HG03196 (cell line): ENCODE results near the gene PDLIM7.
"Not testable (repeated sequence)": the region's sequence is repeated elsewhere in the genome, so short reads cannot be mapped to it uniquely, and the experiment has no call there.

Experiments used
- ATAC-seq: cut with Tn5 transposase; IDR thresholded peaks from one replicate; pipeline ENCODE4 v1.9.1; 2021; ENCODE audit not compliant: unreplicated experiment

The PDLIM7 gene

DNA sequence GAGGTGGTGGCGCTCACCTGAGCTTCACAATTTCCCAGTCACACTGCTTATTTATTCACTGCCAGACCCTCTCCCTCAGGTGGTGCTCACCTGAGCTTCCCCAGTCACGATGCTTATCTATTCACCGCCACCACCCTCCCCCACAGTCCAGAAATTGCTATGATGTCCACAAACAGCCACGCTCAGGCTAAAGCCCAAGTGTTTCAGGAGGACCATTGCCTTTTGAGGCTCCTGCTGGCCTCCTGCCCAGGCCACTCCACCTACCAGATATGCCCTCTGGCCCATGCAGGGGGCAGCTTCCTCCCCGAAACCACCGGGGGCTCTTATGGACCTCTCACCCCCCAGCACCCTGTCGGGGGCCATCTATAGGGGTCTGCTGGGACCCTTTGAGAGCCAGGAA, 4.6 kb downstream of the PDLIM7 start:
- no peak for ATAC-seq

DNA sequence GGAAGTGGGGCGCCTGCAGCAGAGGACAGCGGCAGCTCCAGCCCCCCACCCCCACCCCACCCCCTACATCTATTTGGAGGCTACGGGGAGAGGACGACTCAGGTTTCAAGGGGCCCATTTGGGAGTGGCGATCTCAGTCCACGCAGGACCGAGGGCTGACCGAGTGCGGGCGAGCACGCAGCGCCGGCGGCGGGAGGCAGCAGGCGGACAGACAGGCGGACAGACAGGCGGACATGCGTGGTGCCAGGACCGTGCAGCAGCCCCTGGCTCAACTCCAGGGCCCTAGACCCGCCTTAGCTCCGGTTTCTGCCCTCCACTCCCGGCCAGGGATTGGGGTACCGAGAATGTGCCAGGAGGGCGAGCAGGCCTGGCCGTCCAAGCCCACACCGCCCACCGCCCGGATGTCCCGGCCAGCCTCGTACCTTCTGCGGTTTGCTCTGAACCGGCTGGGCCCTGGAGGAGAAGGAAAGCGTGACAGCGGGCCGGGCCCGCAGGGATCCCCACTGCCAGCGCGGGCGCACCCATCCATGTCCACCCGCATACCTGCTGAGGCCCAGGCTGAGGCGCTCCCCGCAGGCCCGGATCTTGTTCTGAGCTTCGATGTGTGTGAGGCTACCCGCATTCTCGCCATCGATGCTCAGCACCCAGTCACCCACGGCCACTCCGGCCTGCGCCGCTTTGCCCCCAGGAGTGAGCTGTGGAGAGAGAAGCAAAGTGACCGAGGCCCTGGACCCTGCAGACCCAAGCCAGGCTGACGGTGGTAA, 5.2 kb downstream of the PDLIM7 start:
- no peak for ATAC-seq

DNA sequence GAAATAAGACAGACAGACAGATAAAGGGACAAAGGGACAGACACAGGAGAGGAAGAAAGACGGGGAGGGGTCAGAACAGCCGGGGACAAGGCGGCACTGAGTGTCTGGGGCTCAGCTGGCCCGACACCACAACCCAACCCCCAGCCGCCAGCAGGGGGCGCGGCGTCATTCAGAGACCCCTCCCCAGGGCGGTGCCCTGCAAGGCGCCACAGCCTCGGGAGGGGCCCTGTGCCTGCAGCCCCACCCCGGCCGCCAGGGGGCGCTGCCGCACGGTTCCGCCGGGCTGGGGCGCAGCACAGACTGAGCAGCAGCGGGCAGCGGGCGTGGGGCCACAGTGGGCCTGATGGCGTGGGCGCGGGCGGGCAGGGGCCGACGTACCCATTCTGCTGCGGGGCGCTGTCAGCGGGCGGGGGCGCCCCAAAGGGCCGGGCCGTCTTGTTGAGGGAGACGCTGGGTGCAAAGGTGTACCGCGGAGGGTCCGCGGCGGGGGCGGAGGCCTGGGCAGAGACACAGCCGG, 5.9 kb downstream of the PDLIM7 start:
- ATAC-seq, result no peak

DNA sequence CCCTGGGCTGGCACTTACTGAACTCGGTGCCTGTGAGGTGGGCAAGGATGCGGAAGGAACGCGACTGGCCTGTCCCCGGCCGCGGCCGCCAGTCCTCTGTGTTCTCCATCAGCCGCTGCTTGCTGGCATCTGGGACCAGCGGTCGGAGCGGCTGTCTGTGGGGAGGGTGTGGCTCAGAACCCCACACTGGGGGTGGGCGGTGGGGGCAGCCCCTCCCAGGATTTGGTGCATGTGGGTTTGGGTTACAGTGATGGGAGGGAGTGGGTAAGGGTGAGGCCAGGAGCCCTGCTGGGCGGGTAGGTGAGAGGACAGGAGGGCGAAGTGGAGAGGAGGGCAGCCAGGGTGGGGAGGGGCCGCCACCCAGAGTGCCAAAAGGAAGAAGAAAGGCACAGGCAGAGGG, 6.4 kb downstream of the PDLIM7 start:
- ATAC-seq, result no peak

DNA sequence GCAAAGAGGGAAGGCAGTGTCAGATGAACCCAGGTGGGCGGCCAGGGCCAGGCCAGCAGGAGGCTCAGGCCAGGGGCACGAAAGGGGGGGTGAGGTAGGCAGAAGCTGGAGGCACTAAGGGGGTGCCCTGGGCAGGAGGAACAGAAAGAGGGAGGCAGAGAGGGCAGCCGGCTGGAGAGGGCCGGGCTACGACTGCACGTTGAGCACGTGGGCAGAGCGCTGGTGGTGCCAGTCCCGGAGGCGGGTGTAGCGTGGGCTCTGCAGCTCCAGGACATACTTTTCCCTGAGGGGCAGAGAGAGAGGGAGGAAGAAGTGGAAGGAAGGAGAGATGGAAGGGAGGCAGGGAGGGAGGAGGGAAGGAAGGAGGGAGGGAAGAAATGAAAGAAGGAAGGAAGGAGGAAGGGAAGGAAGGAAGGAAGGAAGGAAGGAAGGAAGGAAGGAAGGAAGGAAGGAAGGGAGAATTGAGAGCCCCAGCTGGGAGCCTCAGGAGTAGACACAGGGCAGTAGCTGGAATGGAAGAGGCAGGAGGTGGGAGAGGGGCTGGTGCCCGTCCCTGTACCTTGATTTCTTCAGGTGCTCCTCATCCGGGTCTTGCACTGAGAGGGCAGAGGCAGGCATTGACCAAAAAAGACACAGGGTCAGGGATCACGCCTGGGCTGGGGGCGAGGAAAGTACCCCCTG, 7.0 kb downstream of the PDLIM7 start:
- ATAC-seq, result no peak

DNA sequence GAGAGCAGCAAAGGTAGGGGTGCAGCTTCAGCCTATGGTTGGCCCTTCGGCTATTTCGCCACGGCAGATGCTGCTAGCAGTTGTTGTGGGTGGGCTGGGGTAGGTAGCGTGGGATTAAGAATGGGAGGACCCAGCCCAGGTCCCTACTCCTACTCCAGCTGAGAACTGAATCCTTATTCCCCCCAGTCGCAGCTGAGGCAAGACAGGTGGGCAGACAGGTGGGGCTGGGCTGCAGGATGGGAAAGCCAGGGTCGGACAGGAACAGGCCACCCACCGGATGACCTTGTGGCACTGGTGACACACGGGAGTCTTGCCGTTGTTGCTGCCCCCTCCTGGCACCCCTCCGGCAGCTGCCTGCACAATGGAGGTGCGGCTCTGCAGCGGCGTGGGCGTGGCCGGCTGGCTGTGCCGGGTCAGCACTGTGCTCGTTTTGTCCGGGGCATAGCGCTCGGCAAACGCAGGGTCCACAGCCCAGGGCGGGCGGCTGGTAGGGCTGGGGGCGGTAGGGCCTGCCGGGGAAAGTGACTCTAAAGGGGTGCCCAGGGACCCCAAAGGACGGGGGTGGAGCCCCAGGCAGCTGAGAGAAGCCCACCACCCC, 8.2 kb downstream of the PDLIM7 start:
- ATAC-seq, result no peak

DNA sequence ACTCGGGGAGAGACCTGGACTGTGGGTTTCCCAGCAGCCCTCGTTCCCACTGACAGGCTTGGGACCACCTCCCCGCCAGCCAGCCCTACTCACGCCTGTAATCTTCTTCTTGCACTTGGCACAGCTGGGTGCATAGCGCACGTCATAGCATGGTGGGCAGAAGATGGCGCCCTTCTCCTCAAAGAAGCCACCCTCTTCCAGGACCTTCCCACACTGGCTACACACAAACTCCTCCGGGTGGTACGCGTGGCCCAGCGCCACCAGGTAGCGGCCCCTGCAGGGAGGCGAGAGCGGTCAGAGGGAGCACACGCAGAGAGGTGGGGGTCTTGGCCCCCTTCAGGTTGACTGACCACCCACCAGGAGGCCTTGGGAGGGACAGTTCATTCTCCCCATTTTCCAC, 9.4 kb downstream of the PDLIM7 start:
- no peak for ATAC-seq

DNA sequence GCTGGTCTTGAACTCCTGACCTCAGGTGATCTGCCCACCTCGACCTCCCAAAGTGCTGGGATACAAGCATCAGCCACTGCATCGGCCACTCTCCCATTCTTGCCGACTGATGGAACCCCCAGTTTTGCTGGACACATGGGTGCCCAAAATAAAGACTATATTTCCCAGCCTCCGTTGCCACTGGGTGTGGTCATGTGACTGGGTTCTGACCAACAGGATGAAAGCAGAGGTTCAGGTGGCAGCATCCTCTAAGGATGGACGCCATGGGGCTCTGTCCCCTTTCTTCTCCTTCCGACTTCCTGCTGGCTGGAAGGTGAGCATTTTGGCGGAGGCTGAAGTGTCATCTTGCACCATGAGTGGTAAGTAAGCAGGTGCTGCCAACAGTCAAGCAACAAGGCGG, 10.3 kb downstream of the PDLIM7 start:
- ATAC-seq, result no peak

DNA sequence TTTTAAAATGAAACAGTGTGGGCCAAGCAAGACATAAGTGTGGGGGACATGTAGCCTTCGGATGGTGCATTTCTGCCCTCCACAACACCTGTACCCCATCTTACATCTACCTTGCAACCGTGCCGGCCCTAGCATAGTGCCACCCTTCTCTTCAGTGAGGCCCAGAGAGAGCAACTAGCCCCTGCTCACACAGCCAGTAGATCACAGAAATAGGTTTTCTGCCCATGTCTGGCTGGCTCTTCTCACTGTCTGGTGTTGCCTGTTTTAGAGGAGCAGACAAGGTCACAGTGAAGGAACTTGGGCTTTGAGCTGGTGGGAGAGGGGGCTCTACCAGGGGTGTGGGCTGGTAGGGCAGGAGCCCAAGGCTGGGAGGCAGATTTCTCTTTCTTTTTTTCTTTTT, 11.1 kb downstream of the PDLIM7 start:
- ATAC-seq, result no peak

DNA sequence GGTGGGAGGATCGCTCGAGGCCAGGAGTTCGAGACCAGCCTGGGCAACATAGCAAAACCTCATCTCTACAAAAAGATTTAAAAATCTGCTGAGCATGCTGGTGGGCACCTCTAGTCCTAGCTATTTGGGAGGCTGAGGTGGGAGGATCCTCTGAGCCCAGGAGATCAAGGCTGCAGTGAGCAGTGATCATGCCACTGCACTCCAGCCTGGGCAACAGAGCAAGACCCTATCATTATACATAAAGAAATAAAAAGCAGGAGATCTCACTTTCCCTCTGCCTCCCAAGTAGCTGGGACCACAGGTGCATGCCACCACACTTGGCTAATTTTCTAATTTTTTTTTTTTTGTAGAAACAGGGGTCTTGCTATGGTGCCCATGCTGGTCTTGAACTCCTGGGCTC, 11.7 kb downstream of the PDLIM7 start:
- ATAC-seq, result not testable (repeated sequence)

DNA sequence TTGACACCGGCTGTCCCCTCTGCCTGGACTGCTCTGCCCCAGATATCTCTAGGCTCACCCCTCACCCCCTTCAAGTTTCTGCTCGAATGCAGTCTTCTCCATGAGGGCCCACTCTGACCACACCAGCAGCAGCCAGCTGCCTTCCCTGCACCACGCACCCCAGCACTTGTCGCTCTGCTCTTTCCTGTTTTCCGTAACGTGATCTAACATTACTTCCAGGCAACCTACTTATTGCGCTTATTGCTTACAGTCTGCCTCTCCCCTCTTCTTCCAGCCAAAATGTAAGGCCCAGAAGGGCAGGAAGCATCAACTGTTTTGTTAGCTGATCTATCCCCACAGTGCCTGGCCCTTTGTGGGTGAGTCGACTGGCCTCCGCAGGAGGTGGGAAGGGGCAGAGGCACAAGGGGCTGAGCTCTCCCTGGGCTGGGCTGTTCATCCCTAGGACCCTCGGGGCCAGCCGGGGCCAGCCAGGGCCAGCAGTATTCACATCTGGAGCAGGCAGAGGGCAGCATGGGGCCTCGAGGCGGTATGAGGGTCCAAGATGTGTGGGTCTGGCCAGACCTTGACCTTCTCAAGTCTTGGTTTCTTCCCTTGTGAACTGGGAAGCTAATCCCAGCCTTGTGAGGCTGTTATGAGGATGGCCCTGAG, 12.4 kb downstream of the PDLIM7 start:
- no peak for ATAC-seq

DNA sequence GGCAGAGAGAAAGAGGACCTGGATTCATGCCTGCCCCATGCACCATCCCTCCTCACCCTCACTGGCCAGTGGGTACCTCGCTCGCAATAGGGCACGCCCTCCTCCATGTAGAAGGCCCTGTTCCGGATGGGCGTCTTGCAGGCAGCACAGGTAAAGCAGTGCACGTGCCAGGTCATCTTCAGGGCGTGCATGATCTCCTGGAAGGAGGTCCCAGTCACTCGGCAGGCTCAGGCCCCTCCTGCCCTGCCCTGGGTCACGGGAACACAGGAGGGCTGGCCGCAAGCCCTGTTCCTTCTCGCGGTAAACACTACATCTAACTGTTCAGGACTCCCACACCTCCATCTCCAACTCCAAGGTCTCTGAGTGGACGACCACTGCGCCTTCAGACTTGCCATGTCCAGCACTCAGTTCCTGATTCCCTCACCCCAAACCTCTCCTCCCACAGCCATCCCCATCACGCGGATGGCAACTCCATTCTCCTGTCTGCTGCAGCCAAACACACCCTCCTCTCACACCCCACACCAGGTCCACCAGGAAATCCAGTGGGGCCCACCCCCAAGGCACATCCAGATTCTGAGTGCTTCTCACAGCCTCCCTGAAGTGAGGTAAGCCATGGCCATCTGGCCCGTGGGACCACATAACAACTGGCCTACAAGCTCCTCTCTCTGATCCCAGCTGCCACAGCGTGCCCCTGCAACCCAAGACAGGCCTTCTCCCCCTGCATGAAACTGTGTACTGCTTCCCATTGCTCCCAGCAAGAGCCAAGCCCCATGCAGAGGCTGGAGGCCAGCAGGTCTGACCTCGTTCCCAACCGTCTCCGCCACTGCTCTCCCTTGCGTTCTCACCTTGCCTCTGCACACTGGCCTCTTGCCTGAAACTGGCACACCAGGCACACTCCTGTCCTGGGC, 13.2 kb downstream of the PDLIM7 start:
- ATAC-seq, result no peak

DNA sequence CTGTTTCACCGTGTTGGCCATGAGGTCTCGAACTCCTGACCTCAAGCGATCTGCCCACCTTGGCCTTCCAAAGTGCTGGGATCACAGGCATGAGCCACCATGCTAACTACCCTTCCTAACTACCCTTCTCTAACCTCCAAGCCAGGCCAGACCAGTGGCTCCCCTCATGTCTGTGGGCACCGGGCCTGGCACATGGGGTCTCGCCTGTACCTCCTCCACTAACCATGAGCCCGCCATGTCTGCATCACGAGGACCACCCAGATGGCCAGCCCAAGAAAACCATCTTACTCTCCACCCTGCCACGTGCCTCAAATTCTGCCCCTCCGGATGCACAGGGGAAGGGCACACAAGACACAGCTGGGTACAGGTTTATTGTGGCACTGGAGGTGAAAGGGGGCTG, 14.4 kb downstream of the PDLIM7 start:
- ATAC-seq, result no peak

DNA sequence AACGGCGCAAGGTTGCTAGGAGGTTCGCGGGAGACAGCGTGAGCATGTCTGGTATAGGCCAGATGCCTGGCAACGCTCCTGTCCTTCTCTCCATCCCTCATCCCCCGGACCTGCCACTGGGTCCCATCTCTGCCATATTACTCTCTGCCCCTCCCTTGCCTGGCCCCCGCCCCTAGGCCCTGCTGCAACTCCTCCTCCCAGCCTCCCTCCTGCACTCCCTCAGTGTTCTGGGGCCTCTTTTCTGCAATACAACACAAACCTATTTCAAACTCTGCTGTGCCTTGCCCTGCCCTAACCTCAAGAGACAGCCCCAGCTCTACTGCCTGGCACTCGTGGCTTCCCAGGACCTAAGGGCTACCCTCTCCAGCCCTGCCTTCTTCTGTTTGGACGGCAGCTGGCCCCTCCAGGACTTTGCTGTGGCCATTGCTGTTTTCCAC, 15.0 kb downstream of the PDLIM7 start:
- ATAC-seq, result no peak

DNA sequence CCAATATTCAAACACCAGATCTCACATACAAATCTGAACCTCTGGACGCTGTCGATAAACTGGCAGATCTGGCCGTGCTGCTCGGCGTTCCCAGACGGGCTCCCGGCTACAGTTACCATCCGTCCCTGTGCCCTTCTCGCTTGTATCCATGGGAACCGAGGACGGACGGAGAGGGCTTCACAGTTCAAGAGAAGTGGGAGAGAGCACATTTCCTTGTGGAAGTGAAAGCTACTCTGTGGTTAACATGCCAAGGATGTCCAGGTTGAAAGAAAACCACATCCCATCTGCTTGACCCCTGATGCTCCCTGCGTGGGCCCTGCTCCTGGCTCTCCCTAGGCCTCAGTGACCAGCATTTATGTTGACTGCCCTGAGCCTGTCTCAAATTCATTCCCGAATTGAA, 17.6 kb downstream of the PDLIM7 start:
- no peak for ATAC-seq

DNA sequence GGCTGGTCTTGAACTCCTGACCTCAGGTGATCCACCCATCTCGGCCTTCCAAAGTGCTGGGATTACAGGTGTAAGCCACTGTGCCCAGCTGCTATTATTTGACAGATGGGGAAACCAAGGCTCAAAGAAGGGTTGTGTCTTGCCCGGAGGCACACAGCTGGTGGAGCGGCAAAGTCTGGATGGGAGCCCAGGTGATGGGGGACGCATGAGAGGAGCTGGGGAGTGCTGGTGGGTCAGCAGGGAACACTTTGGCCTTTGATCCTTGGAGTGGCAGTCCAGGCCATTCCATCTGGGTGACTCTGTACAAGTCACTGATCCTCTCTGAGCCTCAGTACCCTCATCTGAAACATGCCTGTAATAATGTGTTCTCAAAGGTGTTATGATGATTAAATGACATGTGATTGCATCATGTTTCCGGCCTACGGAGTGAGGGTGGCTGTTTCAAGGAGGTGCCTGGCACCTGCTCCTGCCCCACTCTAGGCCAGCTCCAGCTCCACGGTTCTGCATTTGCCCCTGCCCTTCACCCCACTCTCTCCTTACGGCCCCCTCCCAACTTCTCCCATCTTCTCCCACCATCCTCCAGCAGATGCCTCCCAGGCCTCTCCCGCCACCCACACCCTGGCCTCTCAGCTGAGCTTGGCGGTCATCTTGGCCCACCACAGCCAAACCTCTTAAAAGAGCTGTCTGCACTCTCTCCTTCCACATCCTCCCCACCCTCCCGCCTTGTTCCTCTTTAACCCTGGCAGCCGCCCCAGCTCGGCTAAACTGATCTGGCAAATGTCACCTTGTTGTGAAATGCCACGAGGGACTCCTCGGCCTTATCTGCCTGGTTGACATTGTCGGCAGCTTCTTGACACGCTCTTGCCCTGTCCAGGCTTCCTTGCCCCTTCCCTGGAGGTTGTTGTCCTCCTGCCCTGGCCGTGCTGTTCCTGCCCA, 18.4 kb downstream of the PDLIM7 start:
- no peak for ATAC-seq

DNA sequence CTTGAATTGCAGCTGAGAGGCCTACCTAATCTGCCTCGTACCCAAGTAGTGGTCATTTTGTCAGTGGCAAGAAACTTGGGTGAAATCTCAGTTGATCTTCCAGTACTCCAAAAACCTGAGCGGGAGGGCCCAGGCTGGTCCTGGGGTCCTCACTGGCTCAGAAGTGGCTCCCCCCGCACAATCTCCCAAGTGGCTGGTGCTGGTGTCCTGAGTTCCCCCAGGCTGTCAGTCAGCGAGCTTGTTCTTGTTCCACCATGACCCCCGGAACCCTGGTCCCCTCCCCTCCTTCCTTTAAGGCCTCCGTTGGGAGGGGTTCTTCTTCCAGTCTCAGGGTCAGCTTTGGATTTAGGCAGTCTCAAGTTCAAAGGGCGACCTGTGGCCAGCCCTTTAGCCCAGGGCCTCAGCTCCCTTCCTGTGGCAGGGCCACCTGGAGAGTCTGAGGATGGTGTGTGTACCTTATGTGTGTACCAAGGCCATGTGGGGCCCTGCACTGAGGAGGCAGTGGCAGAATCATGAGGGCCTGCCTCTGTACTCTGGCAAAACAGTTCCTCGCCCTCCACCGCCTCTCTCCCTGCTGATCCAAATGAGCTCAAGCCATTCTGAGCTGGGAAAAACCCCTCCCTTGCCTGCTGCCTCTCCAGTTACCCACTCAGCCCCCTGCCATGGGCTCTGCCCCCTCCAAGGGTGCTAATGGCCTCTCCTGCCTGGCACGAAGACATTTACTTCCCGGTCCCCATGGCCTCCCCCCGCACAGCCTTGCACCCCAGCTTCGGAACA, 19.5 kb downstream of the PDLIM7 start:
- ATAC-seq, result no peak

DNA sequence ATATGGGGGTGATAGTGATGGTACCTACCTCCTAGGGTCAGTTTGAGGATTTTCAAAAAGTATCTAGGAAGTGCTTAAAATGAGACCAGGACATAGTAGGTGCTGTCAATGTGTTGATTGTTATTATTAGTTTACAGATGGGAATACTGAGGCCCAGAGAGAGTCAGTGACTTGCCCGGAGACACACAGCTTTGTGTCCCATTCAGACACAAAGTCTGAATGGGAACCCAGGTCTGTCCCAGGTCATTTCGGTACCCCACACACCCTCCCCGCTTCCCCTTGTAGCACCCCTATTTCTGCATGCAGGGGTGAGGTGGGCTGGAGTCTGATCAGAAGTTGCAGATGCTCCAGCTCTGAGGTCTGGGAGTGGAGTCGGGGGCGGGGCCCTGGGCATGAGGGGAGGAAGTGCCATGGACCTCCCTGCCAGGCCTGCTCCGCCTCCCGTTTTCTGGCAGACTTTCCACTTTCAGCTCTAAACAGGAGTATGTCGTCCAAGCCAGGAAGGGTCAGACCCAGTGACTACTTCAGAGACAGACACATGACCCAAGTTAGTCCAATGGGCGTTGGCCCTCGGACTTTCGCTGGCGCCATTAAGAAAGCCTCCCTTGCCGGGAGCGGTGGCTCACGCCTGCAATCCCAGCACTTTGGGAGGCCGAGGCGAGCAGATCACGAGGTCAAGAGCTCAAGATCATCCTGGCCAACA, 20.7 kb downstream of the PDLIM7 start:
- ATAC-seq, result no peak
